ENCODE measurements around the gene C5AR1.

DNA sequence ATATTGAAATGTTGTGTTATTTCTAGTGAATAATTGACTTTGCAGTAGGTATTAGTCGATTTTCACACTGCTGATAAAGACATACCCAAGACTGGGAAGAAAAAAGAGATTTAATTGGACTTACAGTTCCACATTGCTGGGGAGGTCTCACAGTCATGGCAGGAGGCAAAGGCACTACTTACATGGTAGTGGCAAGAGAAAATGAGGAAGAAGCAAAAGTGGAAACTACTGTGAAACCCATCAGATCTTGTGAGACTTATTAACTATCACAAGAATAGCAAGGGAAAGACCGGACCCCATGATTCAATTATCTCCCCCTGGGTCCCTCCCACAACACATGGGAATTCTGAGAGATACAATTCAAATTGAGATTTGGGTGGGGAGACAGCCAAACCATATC lies 12.4 kb downstream of the C5AR1 start:
- TF ChIP-seq, protein P1, sequence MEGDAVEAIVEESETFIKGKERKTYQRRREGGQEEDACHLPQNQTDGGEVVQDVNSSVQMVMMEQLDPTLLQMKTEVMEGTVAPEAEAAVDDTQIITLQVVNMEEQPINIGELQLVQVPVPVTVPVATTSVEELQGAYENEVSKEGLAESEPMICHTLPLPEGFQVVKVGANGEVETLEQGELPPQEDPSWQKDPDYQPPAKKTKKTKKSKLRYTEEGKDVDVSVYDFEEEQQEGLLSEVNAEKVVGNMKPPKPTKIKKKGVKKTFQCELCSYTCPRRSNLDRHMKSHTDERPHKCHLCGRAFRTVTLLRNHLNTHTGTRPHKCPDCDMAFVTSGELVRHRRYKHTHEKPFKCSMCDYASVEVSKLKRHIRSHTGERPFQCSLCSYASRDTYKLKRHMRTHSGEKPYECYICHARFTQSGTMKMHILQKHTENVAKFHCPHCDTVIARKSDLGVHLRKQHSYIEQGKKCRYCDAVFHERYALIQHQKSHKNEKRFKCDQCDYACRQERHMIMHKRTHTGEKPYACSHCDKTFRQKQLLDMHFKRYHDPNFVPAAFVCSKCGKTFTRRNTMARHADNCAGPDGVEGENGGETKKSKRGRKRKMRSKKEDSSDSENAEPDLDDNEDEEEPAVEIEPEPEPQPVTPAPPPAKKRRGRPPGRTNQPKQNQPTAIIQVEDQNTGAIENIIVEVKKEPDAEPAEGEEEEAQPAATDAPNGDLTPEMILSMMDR (conservative IDR thresholded peaks at IDR 0.05; ENCODE audit: low read length), result no peak
- TF ChIP-seq EZH2phosphoT487 (IDR thresholded peaks at IDR 0.05; ENCODE audit: borderline replicate concordance, low read depth, low read length), result no peak
